ENCODE data around the gene MLPH.
A peak's percentile ranks its signal among the peaks of the same experiment; 100 is the strongest.

MLPH gene

GRCh38 chr2:237511885-237512405, 24.9 kb downstream of the MLPH start:
- H3K4me3 ChIP-seq (ENCODE audit: low read length): no peak overlapping the region
- H3K27me3 ChIP-seq (ENCODE audit: insufficient read depth, low read length, poor library complexity): no peaks in the 10 kb centered on the region
- no peaks in the 10 kb centered on the region for H3K36me3 ChIP-seq (ENCODE audit: control insufficient read depth, insufficient read depth, low read length)
- no peak overlapping the region for H2BK15ac ChIP-seq (replicated peaks; ENCODE audit: low read depth)
- no peak overlapping the region for H4K5ac ChIP-seq (ENCODE audit: low read length)
- H3K4ac ChIP-seq (ENCODE audit: low read depth, low read length): no peak overlapping the region
- no peaks in the 10 kb centered on the region for H3K79me1 ChIP-seq (ENCODE audit: low read length)
- no peak overlapping the region for H3K18ac ChIP-seq (ENCODE audit: low read length)
- no peak overlapping the region for H3K4me2 ChIP-seq (ENCODE audit: low read length)
- no CpG with 5 or more reads among the region's 17 CpGs for WGBS (ENCODE audit: extremely low coverage, insufficient coverage, low lambda C conversion rate)
- H3K9ac ChIP-seq (ENCODE audit: low read length): no peak overlapping the region
- H2AK5ac ChIP-seq (ENCODE audit: low read length): no peak overlapping the region
- no peak overlapping the region for H4K8ac ChIP-seq (ENCODE audit: low read depth, low read length)
- DNase-seq: no peak
- no peaks in the 10 kb centered on the region for H3K79me2 ChIP-seq (ENCODE audit: control insufficient read depth, insufficient read depth, low read length)
- no peak overlapping the region for H3K23ac ChIP-seq (ENCODE audit: low read length)
- no peak overlapping the region for H2BK120ac ChIP-seq (ENCODE audit: low read depth, low read length)
- no peaks in the 10 kb centered on the region for H3K4me1 ChIP-seq (ENCODE audit: control insufficient read depth, low read depth, low read length)
- H3K56ac ChIP-seq (ENCODE audit: low read length): no peak overlapping the region
- no peak overlapping the region for H2BK5ac ChIP-seq (ENCODE audit: low read length)
- no peak overlapping the region for H3K27ac ChIP-seq (ENCODE audit: low read depth, low read length)

GRCh38 chr2:237512774-237513466, 25.9 kb downstream of the MLPH start:
- no CpG with 5 or more reads among the region's 14 CpGs for WGBS (ENCODE audit: extremely low coverage, insufficient coverage, low lambda C conversion rate)
- H3K18ac ChIP-seq (ENCODE audit: low read length): no peak overlapping the region
- no peak overlapping the region for H2BK15ac ChIP-seq (replicated peaks; ENCODE audit: low read depth)
- H4K8ac ChIP-seq (ENCODE audit: low read depth, low read length): no peak overlapping the region
- H3K4me3 ChIP-seq (ENCODE audit: low read length): no peak overlapping the region
- no peak overlapping the region for H2AK5ac ChIP-seq (ENCODE audit: low read length)
- no peak overlapping the region for H3K56ac ChIP-seq (ENCODE audit: low read length)
- H3K9ac ChIP-seq (ENCODE audit: low read length): no peak overlapping the region
- no peaks in the 10 kb centered on the region for H3K4me1 ChIP-seq (ENCODE audit: control insufficient read depth, low read depth, low read length)
- no peak overlapping the region for H2BK120ac ChIP-seq (ENCODE audit: low read depth, low read length)
- no peak overlapping the region for H4K5ac ChIP-seq (ENCODE audit: low read length)
- H3K79me1 ChIP-seq (ENCODE audit: low read length): no peaks in the 10 kb centered on the region
- H3K4me2 ChIP-seq (ENCODE audit: low read length): no peak overlapping the region
- H3K36me3 ChIP-seq (ENCODE audit: control insufficient read depth, insufficient read depth, low read length): no peaks in the 10 kb centered on the region
- H3K23ac ChIP-seq (ENCODE audit: low read length): no peak overlapping the region
- H3K27ac ChIP-seq (ENCODE audit: low read depth, low read length): no peak overlapping the region
- H3K27me3 ChIP-seq (ENCODE audit: insufficient read depth, low read length, poor library complexity): no peaks in the 10 kb centered on the region
- DNase-seq: peak; percentile 94
- no peak overlapping the region for H3K4ac ChIP-seq (ENCODE audit: low read depth, low read length)
- H3K79me2 ChIP-seq (ENCODE audit: control insufficient read depth, insufficient read depth, low read length): no peaks in the 10 kb centered on the region
- no peak overlapping the region for H2BK5ac ChIP-seq (ENCODE audit: low read length)

GRCh38 chr2:237513693-237514092, 26.6 kb downstream of the MLPH start:
- Histone ChIP-seq H3K23ac (ENCODE audit: low read length) (no peak overlapping the region), H2BK15ac (replicated peaks; ENCODE audit: low read depth) (no peak overlapping the region), H2AK5ac (ENCODE audit: low read length) (no peak overlapping the region), H2BK120ac (ENCODE audit: low read depth, low read length) (no peak overlapping the region), H3K9ac (ENCODE audit: low read length) (no peak overlapping the region), H3K18ac (ENCODE audit: low read length) (no peak overlapping the region), H3K4me2 (ENCODE audit: low read length) (no peak overlapping the region), H3K36me3 (ENCODE audit: control insufficient read depth, insufficient read depth, low read length) (no peaks in the 10 kb centered on the region), H3K4me3 (ENCODE audit: low read length) (no peak overlapping the region), H4K5ac (ENCODE audit: low read length) (no peak overlapping the region), H4K8ac (ENCODE audit: low read depth, low read length) (no peak overlapping the region), H3K4me1 (ENCODE audit: control insufficient read depth, low read depth, low read length) (no peaks in the 10 kb centered on the region), H3K56ac (ENCODE audit: low read length) (no peak overlapping the region), H2BK5ac (ENCODE audit: low read length) (no peak overlapping the region), H3K79me1 (ENCODE audit: low read length) (no peaks in the 10 kb centered on the region), H3K27me3 (ENCODE audit: insufficient read depth, low read length, poor library complexity) (no peaks in the 10 kb centered on the region), H3K27ac (ENCODE audit: low read depth, low read length) (no peak overlapping the region), H3K4ac (ENCODE audit: low read depth, low read length) (no peak overlapping the region), H3K79me2 (ENCODE audit: control insufficient read depth, insufficient read depth, low read length) (no peaks in the 10 kb centered on the region)
- DNase-seq: no peak
- no CpG with 5 or more reads among the region's 9 CpGs for WGBS (ENCODE audit: extremely low coverage, insufficient coverage, low lambda C conversion rate)

DNA sequence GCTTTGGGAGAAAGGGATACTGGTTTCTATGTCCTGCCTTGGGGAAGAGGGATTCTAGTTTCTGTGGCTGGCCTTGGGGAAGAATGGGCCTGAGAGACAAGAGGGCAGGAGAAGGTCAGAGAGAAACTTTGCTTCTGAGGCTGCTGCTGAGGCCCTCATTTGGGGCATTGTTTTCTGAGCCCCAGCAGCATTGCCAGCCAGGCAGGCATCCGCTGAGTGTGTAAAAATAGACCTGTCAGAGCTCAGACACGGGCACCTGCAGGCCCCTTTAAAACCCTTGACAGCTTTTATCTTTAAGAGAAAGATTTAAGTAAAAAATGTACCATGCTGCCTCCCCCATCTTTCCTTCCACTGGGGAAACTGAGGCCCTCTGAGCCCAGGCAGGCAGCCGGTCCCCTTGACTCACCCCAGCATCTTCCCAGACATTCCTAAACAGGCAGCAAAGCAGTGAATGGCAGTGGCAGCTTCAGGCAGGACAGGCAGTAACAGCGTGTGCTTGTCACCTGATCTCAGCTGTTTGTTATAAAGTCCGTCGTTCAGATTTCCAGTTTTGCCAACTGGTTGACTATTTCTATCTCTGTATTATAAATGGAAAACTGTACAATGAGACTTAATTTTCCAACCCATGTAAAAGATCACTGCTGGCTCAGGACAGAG, 27.6 kb downstream of the MLPH start:
- H3K23ac ChIP-seq (ENCODE audit: low read length): no peak overlapping the region
- no peak overlapping the region for H3K18ac ChIP-seq (ENCODE audit: low read length)
- H2BK5ac ChIP-seq (ENCODE audit: low read length): no peak overlapping the region
- no peak overlapping the region for H3K56ac ChIP-seq (ENCODE audit: low read length)
- no peak overlapping the region for H3K27ac ChIP-seq (ENCODE audit: low read depth, low read length)
- no peak overlapping the region for H3K4ac ChIP-seq (ENCODE audit: low read depth, low read length)
- H3K27me3 ChIP-seq (ENCODE audit: insufficient read depth, low read length, poor library complexity): no peaks in the 10 kb centered on the region
- no peak overlapping the region for H4K8ac ChIP-seq (ENCODE audit: low read depth, low read length)
- no peak for DNase-seq
- no CpG with 5 or more reads among the region's 6 CpGs for WGBS (ENCODE audit: extremely low coverage, insufficient coverage, low lambda C conversion rate)
- no peak overlapping the region for H3K4me3 ChIP-seq (ENCODE audit: low read length)
- no peak overlapping the region for H2BK15ac ChIP-seq (replicated peaks; ENCODE audit: low read depth)
- H3K9ac ChIP-seq (ENCODE audit: low read length): no peak overlapping the region
- H3K4me1 ChIP-seq (ENCODE audit: control insufficient read depth, low read depth, low read length): no peaks in the 10 kb centered on the region
- H4K5ac ChIP-seq (ENCODE audit: low read length): no peak overlapping the region
- H3K79me2 ChIP-seq (ENCODE audit: control insufficient read depth, insufficient read depth, low read length): no peaks in the 10 kb centered on the region
- H2AK5ac ChIP-seq (ENCODE audit: low read length): no peak overlapping the region
- H2BK120ac ChIP-seq (ENCODE audit: low read depth, low read length): no peak overlapping the region
- no peaks in the 10 kb centered on the region for H3K36me3 ChIP-seq (ENCODE audit: control insufficient read depth, insufficient read depth, low read length)
- no peak overlapping the region for H3K4me2 ChIP-seq (ENCODE audit: low read length)
- H3K79me1 ChIP-seq (ENCODE audit: low read length): no peaks in the 10 kb centered on the region

DNA sequence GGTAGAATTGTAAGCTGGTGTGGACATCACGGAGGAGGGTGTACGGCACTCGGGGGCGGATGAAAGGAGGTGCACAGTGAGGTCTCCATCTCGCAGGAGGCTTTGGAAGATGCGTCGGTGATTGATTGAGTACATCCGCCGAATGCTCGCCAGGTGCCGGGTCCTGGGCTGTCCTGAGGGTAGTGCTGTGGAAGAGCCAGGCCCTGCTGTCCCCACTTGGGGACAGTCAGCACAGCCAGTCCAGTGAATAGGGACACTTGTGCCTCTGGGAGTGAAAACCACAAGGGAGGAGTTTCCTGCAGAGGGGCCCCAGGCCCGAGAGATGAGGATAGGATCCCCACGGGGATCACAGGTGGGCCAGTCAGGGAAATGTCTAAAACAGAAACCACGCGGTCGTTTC, 28.1 kb downstream of the MLPH start:
- no peaks in the 10 kb centered on the region for H3K79me1 ChIP-seq (ENCODE audit: low read length)

More for the DNA sequence above, 28.1 kb downstream of the MLPH start:
- Histone ChIP-seq H3K4ac (ENCODE audit: low read depth, low read length) (no peak overlapping the region), H3K18ac (ENCODE audit: low read length) (no peak overlapping the region), H3K4me1 (ENCODE audit: control insufficient read depth, low read depth, low read length) (no peaks in the 10 kb centered on the region), H2BK120ac (ENCODE audit: low read depth, low read length) (no peak overlapping the region), H3K27ac (ENCODE audit: low read depth, low read length) (no peak overlapping the region), H2BK15ac (replicated peaks; ENCODE audit: low read depth) (no peak overlapping the region), H2AK5ac (ENCODE audit: low read length) (no peak overlapping the region), H3K79me2 (ENCODE audit: control insufficient read depth, insufficient read depth, low read length) (no peaks in the 10 kb centered on the region), H3K56ac (ENCODE audit: low read length) (no peak overlapping the region), H3K36me3 (ENCODE audit: control insufficient read depth, insufficient read depth, low read length) (no peaks in the 10 kb centered on the region), H3K9ac (ENCODE audit: low read length) (no peak overlapping the region), H3K4me2 (ENCODE audit: low read length) (no peak overlapping the region), H2BK5ac (ENCODE audit: low read length) (no peak overlapping the region), H3K27me3 (ENCODE audit: insufficient read depth, low read length, poor library complexity) (no peaks in the 10 kb centered on the region), H4K5ac (ENCODE audit: low read length) (no peak overlapping the region), H3K4me3 (ENCODE audit: low read length) (no peak overlapping the region), H3K23ac (ENCODE audit: low read length) (no peak overlapping the region), H4K8ac (ENCODE audit: low read depth, low read length) (no peak overlapping the region)
- no CpG with 5 or more reads among the region's 16 CpGs for whole genome bisulfite sequencing (ENCODE audit: extremely low coverage, insufficient coverage, low lambda C conversion rate)
- DNase-seq: no peak
